ENCODE measurements around the gene MLXIP.

- TF ChIP-seq CTCF (conservative IDR thresholded peaks at IDR 0.05; ENCODE audit: low read depth, low read length) (no peak), MAZ (IDR thresholded peaks at IDR 0.05; ENCODE audit: borderline replicate concordance, low read depth, low read length) (no peak), CEBPB (IDR thresholded peaks at IDR 0.05; ENCODE audit: low read depth, low read length) (no peak), RAD21 (IDR thresholded peaks at IDR 0.05; ENCODE audit: low read length) (no peak), POLR2A (IDR thresholded peaks at IDR 0.05; ENCODE audit: low read depth, low read length) (no peak), MXI1 (IDR thresholded peaks at IDR 0.05; ENCODE audit: borderline replicate concordance, low read depth, low read length) (no peak)
These were observed 45.2 kb downstream of the MLXIP start for GRCh38 chr12:122123761-122124145.

Measured in IMR-90 (cell line).